K562 (cell line): ENCODE data around the gene CDK5RAP3. TPM values are rescaled to one million over a fixed set of nuclear protein-coding genes. Genes with fewer than 3 reads are reported as not detected.

Experiments used
- CTBP1 ChIP-seq: fragments of 450-650 bp; IDR thresholded peaks from 2 replicates; pipeline ENCODE4 v1.6.1; 2016; ENCODE audit warnings: borderline replicate concordance
- CXXC5 ChIP-seq: fragments of 250-450 bp; sonication (Bioruptor Pico); IDR thresholded peaks from 2 replicates; pipeline ENCODE4 v1.8.0; 2022; ENCODE audit warnings: inconsistent platforms, mild to moderate bottlenecking, moderate library complexity
- FOXA3 ChIP-seq, 2 experiments: fragments of 450-650 bp in 1 of 2; sonication (generic) in 1 of 2; formaldehyde crosslinking; IDR thresholded peaks in 1 of 2; conservative IDR thresholded peaks in 1 of 2; 2 replicates each; pipeline versions ENCODE4 v1.4.0 to v1.8.0; 2020 to 2022; ENCODE audit warnings: mild to moderate bottlenecking in 2 of 2, missing genetic modification reagents in 1 of 2
- LEF1 ChIP-seq: fragments of 450-650 bp; IDR thresholded peaks from 2 replicates; pipeline ENCODE4 v1.6.1; 2016; ENCODE audit warnings: mild to moderate bottlenecking
- MED1 ChIP-seq: sonication (generic); formaldehyde crosslinking; IDR thresholded peaks from 2 replicates; pipeline ENCODE4 v1.8.1; 2023; ENCODE audit warnings: missing genetic modification reagents, borderline replicate concordance
- MTA1 ChIP-seq: fragments of 450-650 bp; IDR thresholded peaks from 2 replicates; pipeline ENCODE4 v1.6.1; 2017; ENCODE audit warnings: borderline replicate concordance
- MTA3 ChIP-seq: fragments of 450-650 bp; formaldehyde crosslinking; IDR thresholded peaks from 2 replicates; pipeline ENCODE4 v1.6.1; 2017; ENCODE audit warnings: mild to moderate bottlenecking, borderline replicate concordance
- SAFB2 ChIP-seq: fragments of 200-400 bp; formaldehyde crosslinking; IDR thresholded peaks from 2 replicates; pipeline ENCODE4 v1.6.1; 2018; ENCODE audit warnings: borderline replicate concordance, low read length, low read depth, moderate library complexity; ENCODE audit not compliant: severe bottlenecking
- SLC30A9 ChIP-seq: fragments of 250-450 bp; sonication (Bioruptor Pico); IDR thresholded peaks from 2 replicates; pipeline ENCODE4 v1.8.0; 2022; ENCODE audit warnings: mild to moderate bottlenecking, moderate library complexity
- ZNF263 ChIP-seq: sonication (generic); formaldehyde crosslinking; IDR thresholded peaks from 2 replicates; pipeline ENCODE4 v1.8.0; 2022; ENCODE audit warnings: mild to moderate bottlenecking, missing genetic modification reagents, borderline replicate concordance
- polyA plus RNA-seq, 8 experiments: library from polyadenylated mRNA; depleted of rRNA in 4 of 8; stranded (reverse) in 5 of 8; unstranded in 3 of 8; fragments of >200 nt; fragmentation: Nextera tagmentation in 2 of 8; fragmentation: Illumina TruSeq in 1 of 8; extraction: Ambion mirVana in 2 of 8; extraction: Trizol in 1 of 8; gene quantifications; 2 replicates each; pipeline versions ENCODE4 v1.2.1 to v1.2.3, GENCODE V29; 2011 to 2014; ENCODE audit warnings: inconsistent platforms in 1 of 8, missing spikeins in 1 of 8
- total RNA-seq, 7 experiments: library from RNA; depleted of rRNA in 6 of 7; stranded (reverse); fragments of >200 nt in 6 of 7; fragmentation: Illumina TruSeq in 2 of 7; extraction: Trizol in 2 of 7; gene quantifications; 2 replicates each; pipeline versions ENCODE4 v1.2.1 to v1.2.3, GENCODE V29; 2011 to 2021; ENCODE audit warnings: low replicate concordance in 1 of 7
- TF ChIP-seq, protein P1 (sequence below): fragments of 250-450 bp; sonication (Bioruptor Pico); IDR thresholded peaks from 2 replicates; pipeline ENCODE4 v1.8.0; 2021; ENCODE audit warnings: moderate library complexity, mild to moderate bottlenecking, inconsistent platforms
- TF ChIP-seq, protein P2 (sequence below): fragments of 450-650 bp; IDR thresholded peaks from 2 replicates; pipeline ENCODE4 v1.6.1; 2016; ENCODE audit warnings: mild to moderate bottlenecking, moderate library complexity
- TF ChIP-seq, protein P3 (sequence below): fragments of 450-650 bp; IDR thresholded peaks from 2 replicates; pipeline ENCODE4 v1.6.1; 2016; ENCODE audit warnings: low read depth, mild to moderate bottlenecking, moderate library complexity
- TF ChIP-seq, protein P4 (sequence below): fragments of 250-450 bp; sonication (Bioruptor Pico); IDR thresholded peaks from 2 replicates; pipeline ENCODE4 v1.8.0; 2021; ENCODE audit warnings: moderate library complexity, mild to moderate bottlenecking, inconsistent platforms

The CDK5RAP3 gene
- total and polyA plus RNA-seq, 9 of the 15 experiments (the other 6 are each of a cell fraction or from before 2014, with no cell fraction given) = 44.2 to 202 (median 91.5) TPM

DNA sequence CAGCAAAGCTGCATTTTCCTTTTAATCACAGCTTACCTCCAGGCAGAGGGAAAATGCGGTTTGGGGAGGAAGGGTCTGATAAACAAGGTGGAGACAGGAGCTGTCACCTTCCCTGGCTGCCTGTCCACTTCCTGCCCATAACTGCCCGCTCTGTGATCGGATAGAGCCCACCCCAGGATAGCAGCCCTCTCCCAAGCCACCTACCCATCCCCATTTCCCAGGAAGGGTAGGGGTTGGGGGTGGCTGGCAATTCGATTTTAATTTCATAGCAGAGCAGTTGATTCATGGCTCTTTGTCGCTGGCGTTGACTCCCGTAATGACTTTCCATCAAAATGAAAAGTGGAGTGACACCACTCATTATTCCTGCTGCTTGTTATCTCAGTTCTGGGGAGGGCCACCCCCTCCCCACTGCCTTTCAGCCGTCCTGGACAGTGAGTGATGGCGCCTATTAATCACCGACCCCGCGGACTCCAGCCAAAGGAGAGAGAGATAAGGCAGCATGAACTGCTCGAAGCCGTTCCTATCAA lies 11.2 kb downstream of the CDK5RAP3 start (continued):
- TF ChIP-seq LEF1 = peak; percentile 94
- TF ChIP-seq, protein P1, sequence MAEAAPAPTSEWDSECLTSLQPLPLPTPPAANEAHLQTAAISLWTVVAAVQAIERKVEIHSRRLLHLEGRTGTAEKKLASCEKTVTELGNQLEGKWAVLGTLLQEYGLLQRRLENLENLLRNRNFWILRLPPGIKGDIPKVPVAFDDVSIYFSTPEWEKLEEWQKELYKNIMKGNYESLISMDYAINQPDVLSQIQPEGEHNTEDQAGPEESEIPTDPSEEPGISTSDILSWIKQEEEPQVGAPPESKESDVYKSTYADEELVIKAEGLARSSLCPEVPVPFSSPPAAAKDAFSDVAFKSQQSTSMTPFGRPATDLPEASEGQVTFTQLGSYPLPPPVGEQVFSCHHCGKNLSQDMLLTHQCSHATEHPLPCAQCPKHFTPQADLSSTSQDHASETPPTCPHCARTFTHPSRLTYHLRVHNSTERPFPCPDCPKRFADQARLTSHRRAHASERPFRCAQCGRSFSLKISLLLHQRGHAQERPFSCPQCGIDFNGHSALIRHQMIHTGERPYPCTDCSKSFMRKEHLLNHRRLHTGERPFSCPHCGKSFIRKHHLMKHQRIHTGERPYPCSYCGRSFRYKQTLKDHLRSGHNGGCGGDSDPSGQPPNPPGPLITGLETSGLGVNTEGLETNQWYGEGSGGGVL (CRISPR knock-in tag) = no peak
- TF ChIP-seq, protein P2, sequence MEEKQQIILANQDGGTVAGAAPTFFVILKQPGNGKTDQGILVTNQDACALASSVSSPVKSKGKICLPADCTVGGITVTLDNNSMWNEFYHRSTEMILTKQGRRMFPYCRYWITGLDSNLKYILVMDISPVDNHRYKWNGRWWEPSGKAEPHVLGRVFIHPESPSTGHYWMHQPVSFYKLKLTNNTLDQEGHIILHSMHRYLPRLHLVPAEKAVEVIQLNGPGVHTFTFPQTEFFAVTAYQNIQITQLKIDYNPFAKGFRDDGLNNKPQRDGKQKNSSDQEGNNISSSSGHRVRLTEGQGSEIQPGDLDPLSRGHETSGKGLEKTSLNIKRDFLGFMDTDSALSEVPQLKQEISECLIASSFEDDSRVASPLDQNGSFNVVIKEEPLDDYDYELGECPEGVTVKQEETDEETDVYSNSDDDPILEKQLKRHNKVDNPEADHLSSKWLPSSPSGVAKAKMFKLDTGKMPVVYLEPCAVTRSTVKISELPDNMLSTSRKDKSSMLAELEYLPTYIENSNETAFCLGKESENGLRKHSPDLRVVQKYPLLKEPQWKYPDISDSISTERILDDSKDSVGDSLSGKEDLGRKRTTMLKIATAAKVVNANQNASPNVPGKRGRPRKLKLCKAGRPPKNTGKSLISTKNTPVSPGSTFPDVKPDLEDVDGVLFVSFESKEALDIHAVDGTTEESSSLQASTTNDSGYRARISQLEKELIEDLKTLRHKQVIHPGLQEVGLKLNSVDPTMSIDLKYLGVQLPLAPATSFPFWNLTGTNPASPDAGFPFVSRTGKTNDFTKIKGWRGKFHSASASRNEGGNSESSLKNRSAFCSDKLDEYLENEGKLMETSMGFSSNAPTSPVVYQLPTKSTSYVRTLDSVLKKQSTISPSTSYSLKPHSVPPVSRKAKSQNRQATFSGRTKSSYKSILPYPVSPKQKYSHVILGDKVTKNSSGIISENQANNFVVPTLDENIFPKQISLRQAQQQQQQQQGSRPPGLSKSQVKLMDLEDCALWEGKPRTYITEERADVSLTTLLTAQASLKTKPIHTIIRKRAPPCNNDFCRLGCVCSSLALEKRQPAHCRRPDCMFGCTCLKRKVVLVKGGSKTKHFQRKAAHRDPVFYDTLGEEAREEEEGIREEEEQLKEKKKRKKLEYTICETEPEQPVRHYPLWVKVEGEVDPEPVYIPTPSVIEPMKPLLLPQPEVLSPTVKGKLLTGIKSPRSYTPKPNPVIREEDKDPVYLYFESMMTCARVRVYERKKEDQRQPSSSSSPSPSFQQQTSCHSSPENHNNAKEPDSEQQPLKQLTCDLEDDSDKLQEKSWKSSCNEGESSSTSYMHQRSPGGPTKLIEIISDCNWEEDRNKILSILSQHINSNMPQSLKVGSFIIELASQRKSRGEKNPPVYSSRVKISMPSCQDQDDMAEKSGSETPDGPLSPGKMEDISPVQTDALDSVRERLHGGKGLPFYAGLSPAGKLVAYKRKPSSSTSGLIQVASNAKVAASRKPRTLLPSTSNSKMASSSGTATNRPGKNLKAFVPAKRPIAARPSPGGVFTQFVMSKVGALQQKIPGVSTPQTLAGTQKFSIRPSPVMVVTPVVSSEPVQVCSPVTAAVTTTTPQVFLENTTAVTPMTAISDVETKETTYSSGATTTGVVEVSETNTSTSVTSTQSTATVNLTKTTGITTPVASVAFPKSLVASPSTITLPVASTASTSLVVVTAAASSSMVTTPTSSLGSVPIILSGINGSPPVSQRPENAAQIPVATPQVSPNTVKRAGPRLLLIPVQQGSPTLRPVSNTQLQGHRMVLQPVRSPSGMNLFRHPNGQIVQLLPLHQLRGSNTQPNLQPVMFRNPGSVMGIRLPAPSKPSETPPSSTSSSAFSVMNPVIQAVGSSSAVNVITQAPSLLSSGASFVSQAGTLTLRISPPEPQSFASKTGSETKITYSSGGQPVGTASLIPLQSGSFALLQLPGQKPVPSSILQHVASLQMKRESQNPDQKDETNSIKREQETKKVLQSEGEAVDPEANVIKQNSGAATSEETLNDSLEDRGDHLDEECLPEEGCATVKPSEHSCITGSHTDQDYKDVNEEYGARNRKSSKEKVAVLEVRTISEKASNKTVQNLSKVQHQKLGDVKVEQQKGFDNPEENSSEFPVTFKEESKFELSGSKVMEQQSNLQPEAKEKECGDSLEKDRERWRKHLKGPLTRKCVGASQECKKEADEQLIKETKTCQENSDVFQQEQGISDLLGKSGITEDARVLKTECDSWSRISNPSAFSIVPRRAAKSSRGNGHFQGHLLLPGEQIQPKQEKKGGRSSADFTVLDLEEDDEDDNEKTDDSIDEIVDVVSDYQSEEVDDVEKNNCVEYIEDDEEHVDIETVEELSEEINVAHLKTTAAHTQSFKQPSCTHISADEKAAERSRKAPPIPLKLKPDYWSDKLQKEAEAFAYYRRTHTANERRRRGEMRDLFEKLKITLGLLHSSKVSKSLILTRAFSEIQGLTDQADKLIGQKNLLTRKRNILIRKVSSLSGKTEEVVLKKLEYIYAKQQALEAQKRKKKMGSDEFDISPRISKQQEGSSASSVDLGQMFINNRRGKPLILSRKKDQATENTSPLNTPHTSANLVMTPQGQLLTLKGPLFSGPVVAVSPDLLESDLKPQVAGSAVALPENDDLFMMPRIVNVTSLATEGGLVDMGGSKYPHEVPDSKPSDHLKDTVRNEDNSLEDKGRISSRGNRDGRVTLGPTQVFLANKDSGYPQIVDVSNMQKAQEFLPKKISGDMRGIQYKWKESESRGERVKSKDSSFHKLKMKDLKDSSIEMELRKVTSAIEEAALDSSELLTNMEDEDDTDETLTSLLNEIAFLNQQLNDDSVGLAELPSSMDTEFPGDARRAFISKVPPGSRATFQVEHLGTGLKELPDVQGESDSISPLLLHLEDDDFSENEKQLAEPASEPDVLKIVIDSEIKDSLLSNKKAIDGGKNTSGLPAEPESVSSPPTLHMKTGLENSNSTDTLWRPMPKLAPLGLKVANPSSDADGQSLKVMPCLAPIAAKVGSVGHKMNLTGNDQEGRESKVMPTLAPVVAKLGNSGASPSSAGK = peak; percentile 29
- TF ChIP-seq MTA3 = 0 out of 2 replicates have a peak, but pooled peaks have one; percentile 20
- 0 out of 2 replicates have a peak, but pooled peaks have one; percentile 14 for TF ChIP-seq MTA1
- TF ChIP-seq MED1 (CRISPR knock-in tag) = no peak
- peak; percentile 72 for TF ChIP-seq CXXC5 (CRISPR knock-in tag)
- TF ChIP-seq SLC30A9 = no peak
- TF ChIP-seq, protein P3, sequence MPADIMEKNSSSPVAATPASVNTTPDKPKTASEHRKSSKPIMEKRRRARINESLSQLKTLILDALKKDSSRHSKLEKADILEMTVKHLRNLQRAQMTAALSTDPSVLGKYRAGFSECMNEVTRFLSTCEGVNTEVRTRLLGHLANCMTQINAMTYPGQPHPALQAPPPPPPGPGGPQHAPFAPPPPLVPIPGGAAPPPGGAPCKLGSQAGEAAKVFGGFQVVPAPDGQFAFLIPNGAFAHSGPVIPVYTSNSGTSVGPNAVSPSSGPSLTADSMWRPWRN = no peak
- no peak for TF ChIP-seq FOXA3 (CRISPR knock-in tag; conservative IDR thresholded peaks at IDR 0.05 in 1 of 2, IDR thresholded peaks at IDR 0.05 in 1 of 2)
- TF ChIP-seq SAFB2 = no peak
- TF ChIP-seq ZNF263 (CRISPR knock-in tag) = peak; percentile 19; the same call in 1 of the 2 replicates
- TF ChIP-seq, protein P4, sequence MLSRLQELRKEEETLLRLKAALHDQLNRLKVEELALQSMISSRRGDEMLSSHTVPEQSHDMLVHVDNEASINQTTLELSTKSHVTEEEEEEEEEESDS (CRISPR knock-in tag) = no peak
- TF ChIP-seq CTBP1 = 0 out of 2 replicates have a peak, but pooled peaks have one; percentile 47
